Left renal pelvis (tissue), 4 donors: ENCODE measurements around the gene MAP3K3. TPM values are rescaled to one million over a fixed set of nuclear protein-coding genes. Genes with fewer than 3 reads are reported as not detected.

Experiments
- DNase-seq, 4 donors: peaks; one replicate each; pipeline ENCODE4 v3.0.0-alpha.2; 2013; ENCODE audit warnings: low read depth in 4 of 4, low spot score in 3 of 4
- polyA plus RNA-seq, 4 donors: library from polyadenylated mRNA; unstranded; fragments of 120-200 nt; gene quantifications; one replicate each; pipeline ENCODE4 v1.2.1, GENCODE V29; 2013; ENCODE audit not compliant: insufficient read length in 4 of 4

The MAP3K3 gene
- polyA plus RNA-seq, 4 donors, result 27.5 to 40.8 (median 30.4) TPM

- DNase-seq, result no peak
These were observed 25.7 kb downstream of the MAP3K3 start for GRCh38 chr17:63647936-63648335.

- no peak for DNase-seq
These were observed 27.6 kb downstream of the MAP3K3 start for GRCh38 chr17:63649813-63650212.

GRCh38 chr17:63652106-63652505 is 29.9 kb downstream of the MAP3K3 start:
- no peak for DNase-seq

- DNase-seq, result no peak
These were observed 30.8 kb downstream of the MAP3K3 start for GRCh38 chr17:63653050-63653449.

- no peak for DNase-seq
These were observed 35.6 kb downstream of the MAP3K3 start for GRCh38 chr17:63657786-63658185.

- no peak for DNase-seq
These were observed 36.1 kb downstream of the MAP3K3 start for GRCh38 chr17:63658366-63658765.

GRCh38 chr17:63659850-63660249 is 37.6 kb downstream of the MAP3K3 start:
- DNase-seq, result no peak

- DNase-seq, result peak in 1 of 4 donors; percentile 5
These were observed 43.5 kb downstream of the MAP3K3 start for GRCh38 chr17:63665527-63666214.

- no peak for DNase-seq
These were observed 50.6 kb downstream of the MAP3K3 start for GRCh38 chr17:63672856-63673255.

GRCh38 chr17:63675231-63675606 is 53.0 kb downstream of the MAP3K3 start:
- DNase-seq, result no peak

GRCh38 chr17:63675607-63676546 is 53.7 kb downstream of the MAP3K3 start:
- DNase-seq, result no peak

- no peak for DNase-seq
These were observed 54.4 kb downstream of the MAP3K3 start for GRCh38 chr17:63676584-63676983.

- DNase-seq, result no peak
These were observed 57.0 kb downstream of the MAP3K3 start for GRCh38 chr17:63679214-63679613.

- DNase-seq, result no peak
These were observed 58.5 kb downstream of the MAP3K3 start for GRCh38 chr17:63680700-63681099.

GRCh38 chr17:63681530-63681929 is 59.3 kb downstream of the MAP3K3 start:
- DNase-seq, result no peak

- no peak for DNase-seq
These were observed 60.2 kb downstream of the MAP3K3 start for GRCh38 chr17:63682441-63682840.

- DNase-seq, result no peak
These were observed 60.8 kb downstream of the MAP3K3 start for GRCh38 chr17:63682981-63683380.

- DNase-seq, result no peak
These were observed 62.8 kb downstream of the MAP3K3 start for GRCh38 chr17:63685041-63685440.

- DNase-seq, result no peak
These were observed 63.4 kb downstream of the MAP3K3 start for GRCh38 chr17:63685578-63685977.

GRCh38 chr17:63686138-63686685 is 64.0 kb downstream of the MAP3K3 start:
- no peak for DNase-seq

GRCh38 chr17:63688396-63689020 is 66.3 kb downstream of the MAP3K3 start:
- DNase-seq, result no peak
